ENCODE measurements around the gene HIVEP2.

HIVEP2 gene

DNA sequence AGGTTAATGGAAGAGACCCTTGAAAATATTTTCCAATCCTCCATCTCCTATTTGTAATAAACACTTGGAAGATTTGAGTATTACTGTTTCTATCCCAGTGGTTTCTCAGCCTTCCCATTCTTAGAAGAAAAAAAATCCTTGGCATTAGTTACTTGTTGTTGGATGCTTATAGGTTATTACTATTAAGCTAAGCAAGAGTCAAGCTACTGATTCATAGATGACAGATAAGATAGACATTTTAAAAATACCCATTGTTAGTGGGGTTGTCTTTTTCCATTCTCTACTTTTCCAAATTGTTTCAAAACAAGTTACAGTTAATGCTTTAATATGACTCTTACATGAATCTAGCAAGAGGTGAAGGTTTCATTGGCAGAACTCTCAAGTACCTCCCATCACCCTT is 158.5 kb downstream of the HIVEP2 start:
- DNase-seq (ENCODE audit: low read depth): no peak

- DNase-seq (ENCODE audit: low read depth): no peak
Observed at GRCh38 chr6:142784344-142784743, 160.6 kb downstream of the HIVEP2 start.

DNA sequence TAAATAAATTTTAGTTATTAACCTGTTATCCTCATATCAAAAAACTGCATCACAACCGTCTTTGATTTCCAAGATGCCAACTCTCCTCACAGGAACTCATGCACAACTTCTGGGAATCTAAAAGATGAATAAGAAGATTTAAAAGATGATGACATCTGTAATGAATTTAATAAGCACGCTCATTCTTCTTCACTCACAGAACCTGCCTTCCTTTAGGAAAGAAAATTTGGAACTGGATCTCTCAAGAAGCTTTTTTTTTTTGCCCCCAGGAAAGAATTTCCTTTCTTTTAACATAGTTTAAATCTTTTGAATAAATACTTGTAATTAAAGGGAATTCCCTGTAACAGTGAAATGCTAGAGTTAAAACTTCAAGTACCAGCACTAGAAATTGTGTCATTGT is 161.5 kb downstream of the HIVEP2 start:
- no peak for DNase-seq (ENCODE audit: low read depth)

DNA sequence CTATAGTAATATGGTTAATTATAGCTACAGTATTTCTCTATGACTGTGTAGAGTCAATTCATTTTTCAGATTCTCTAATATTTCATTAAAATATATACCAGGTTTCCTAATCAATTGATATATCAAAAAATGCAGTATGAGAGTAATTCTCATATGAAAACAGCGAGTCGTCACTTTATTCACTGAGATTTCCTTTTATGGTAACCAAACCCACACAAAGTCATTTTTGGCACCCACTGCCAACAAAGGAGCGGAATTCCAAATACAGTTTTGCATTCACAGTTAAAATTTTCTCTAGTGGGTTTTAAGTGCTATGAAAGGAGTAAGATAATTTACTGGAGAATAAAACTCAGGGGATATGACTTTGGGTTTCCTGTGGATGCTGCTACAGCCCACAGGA is 163.8 kb downstream of the HIVEP2 start:
- no peak for DNase-seq (ENCODE audit: low read depth)

GRCh38 chr6:142773859-142774648 is 170.9 kb downstream of the HIVEP2 start:
- DNase-seq (ENCODE audit: low read depth): no peak

GRCh38 chr6:142773324-142773723 is 171.7 kb downstream of the HIVEP2 start:
- no peak for DNase-seq (ENCODE audit: low read depth)

- no peak for DNase-seq (ENCODE audit: low read depth)
Observed at GRCh38 chr6:142771162-142771561, 173.8 kb downstream of the HIVEP2 start.

GRCh38 chr6:142765306-142765705 is 179.7 kb downstream of the HIVEP2 start:
- DNase-seq (ENCODE audit: low read depth): no peak

DNA sequence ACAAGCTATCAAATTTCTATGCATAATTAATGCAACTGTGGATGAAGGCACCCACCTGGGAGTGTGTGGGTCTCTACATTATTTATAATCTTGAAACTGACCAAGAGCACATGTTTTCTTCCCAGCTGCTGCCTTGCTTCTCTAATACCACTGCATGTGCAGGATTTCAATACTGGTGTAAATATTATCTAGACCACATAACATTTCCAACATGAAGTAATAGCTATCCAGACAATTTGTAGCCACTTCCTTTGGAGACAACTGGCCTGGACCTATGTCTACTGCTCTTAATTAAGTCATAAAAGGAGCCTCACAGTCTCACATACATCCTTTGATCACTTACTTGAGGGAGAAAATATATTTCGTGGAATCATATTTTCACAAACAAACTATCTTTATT is 180.7 kb downstream of the HIVEP2 start:
- no peak for DNase-seq (ENCODE audit: low read depth)

DNA sequence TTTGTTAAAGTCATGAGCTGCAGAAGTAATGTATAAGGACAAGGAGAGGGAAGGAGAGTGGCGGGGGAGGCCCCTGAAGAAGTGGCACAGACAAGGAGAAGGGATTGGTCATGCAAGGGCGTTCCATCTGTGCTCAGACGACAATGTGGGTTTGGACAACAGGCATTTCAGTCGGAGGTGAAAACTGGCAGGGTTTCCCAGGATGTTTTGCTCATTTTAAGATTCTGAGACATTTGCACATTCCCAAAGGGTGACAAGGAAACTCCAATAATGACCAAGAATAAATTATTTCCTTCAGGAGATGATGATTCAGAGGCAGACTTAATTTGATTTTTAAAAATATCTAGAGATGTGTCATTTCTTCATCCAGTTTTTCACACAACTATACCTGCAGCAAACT is 181.8 kb downstream of the HIVEP2 start:
- DNase-seq (ENCODE audit: low read depth): no peak

- no peak for DNase-seq (ENCODE audit: low read depth)
Observed at GRCh38 chr6:142761756-142762155, 183.2 kb downstream of the HIVEP2 start.

DNA sequence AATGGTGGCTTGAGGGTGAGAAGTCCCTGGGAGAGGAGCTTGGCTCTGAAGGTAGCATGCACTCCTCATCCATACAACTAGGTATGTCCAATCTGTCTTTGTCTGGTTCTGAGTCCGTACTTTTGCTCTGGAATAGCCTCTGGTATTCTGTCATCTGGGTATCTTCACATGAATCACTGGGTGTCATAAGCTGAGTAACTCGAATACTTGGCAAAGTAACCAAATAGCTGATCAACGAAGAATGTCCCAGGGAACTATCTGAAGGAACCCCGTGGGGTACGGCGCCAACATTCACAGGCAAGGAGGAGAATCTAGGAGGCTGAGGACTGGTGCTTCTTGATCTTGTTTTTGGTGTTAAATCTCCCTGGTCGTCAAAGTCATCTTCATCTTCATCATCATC is 184.8 kb downstream of the HIVEP2 start:
- DNase-seq (ENCODE audit: low read depth): no peak

GRCh38 chr6:142758629-142759025 is 186.3 kb downstream of the HIVEP2 start:
- no peak for DNase-seq (ENCODE audit: low read depth)

DNA sequence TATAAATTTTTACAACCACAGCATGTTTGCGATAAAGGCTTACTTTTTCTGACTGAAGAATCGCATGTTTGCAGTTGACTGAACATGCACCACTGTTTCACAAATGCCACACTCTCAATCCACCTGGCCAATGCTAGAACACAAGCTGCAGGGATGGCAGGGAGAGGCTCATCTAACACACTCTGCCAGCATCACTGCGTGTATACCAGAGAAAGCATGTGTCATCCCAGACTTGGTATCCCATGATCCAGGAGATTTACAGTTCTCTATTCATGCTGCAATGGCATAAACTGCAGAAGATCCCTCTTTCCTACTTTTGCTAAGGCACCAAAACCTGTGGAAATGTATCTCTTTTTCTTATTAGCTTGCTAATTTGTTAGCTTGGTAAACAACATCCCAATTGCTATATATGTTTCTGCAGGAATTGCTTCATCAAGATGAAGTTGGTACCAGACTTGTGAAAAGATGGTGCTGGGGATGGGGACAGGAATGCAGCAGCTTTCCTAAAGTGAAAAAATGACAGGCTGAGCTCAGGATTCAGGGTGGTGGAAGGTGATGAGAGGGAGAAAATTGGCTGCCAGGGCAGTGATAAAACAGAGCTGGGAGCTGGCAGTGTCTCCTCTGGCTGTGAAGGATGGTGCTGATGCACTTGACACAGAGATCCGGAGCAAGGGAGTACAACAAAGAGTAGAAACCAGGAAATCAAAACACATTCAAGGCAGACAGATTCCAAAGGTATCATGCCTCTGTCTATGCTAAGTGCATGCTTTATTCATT is 186.9 kb downstream of the HIVEP2 start:
- no peak for DNase-seq (ENCODE audit: low read depth)

DNA sequence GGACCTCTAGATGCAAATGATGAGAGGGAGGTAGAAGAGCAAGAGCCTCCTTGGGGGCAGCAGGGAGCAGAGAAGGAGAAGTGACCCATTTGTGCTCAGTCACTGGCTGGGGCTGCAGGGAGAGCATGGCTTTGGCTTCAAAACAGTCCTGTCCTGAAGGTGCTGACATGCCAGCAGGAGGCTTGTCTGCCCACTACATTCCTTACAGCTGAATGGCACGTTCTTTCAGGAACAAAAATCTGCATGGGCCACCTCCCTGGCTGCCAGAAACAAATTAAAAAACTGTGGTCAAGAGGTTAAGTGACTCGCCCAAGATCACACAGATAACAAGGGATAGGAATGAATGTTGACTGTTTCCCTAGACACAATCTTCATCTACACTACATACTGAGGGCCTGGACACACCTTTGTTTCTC is 188.8 kb downstream of the HIVEP2 start:
- DNase-seq (ENCODE audit: low read depth): no peak

GRCh38 chr6:142753196-142753595 is 191.8 kb downstream of the HIVEP2 start:
- DNase-seq (ENCODE audit: low read depth): no peak

- DNase-seq (ENCODE audit: low read depth): no peak
Observed at GRCh38 chr6:142752348-142752747, 192.6 kb downstream of the HIVEP2 start.

DNA sequence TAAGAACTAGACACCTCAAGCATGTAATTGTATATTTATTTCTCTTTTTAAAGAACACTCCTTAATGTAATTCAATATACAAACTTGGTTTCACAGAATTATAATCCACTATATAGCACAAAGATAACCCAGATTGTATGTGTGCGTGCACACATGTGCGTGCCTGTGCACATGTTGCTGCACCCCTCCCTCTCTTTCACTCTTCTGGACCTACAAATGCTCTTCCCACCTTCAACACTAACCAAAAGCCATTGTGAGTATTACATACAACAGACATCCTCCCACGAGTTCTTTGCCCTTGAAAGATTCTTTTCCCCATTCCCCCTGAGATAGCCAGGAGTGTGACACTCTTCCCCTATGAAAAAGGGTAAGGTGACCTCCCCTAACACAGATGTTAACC is 193.5 kb downstream of the HIVEP2 start:
- DNase-seq (ENCODE audit: low read depth): no peak

DNA sequence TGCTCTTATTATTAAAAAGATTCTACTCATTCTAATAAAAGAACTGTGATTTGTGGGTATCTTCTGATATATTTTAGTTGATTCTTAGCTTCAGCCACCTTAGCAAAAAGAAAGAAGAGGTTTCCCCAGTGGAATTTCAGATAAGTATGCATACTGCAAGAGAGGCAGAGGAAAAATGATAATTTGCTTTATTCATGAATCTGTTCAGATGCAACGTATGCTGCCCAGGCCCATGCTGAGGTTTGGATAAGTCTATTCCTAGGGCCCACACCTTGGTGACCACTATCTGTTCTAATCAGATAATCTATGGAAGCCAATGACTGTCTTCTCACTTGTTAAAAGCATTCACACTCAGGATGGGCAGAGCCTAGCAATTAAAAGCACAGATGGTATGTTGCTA is 194.0 kb downstream of the HIVEP2 start:
- no peak for DNase-seq (ENCODE audit: low read depth)

GRCh38 chr6:142749556-142749955 is 195.4 kb downstream of the HIVEP2 start:
- DNase-seq (ENCODE audit: low read depth): no peak

GRCh38 chr6:142746524-142746923 is 198.5 kb downstream of the HIVEP2 start:
- DNase-seq (ENCODE audit: low read depth): no peak

DNA sequence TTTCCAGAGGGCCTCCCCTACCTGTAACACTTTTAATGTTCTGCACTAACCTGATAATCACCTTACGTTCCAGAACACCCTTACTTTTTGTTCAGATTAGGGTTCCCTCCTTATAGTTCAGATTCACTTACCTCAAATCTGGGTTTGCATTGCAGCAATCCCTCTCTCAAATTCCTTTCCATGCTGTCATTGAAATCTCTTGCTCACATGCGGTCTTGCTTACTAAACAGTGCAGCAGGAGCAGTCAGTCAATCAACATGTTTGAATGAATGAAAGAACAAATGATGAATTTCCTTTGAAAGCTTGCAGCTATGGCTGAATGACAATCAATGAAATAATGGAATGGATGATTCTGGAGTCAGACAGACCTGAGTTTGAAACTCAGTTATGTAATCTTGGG is 200.1 kb downstream of the HIVEP2 start:
- DNase-seq (ENCODE audit: low read depth): no peak

- DNase-seq (ENCODE audit: low read depth): no peak
Observed at GRCh38 chr6:142740449-142740848, 204.5 kb downstream of the HIVEP2 start.

DNA sequence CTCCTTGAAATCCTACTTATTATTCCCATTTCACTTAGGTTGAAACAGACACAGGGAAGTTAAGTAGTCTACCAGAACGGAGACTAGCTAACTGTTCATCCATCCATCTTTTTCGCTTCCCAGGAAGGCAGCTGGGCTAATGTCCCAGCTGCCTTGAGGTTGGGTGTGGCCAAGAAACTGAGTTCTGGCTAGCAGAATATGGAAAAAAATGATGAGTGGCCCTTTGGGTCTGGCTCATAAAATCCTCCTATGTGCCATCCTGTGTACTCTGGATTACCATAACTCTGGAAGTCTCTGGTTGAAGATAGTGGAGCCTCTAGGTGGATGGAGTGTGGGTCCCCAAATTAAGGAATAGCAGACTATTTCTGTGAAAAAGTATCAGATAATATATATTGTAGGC is 206.2 kb downstream of the HIVEP2 start:
- no peak for DNase-seq (ENCODE audit: low read depth)
